Smooth muscle cell (in vitro differentiated cells): ENCODE results near the gene FGA. TPM values are rescaled to one million over a fixed set of nuclear protein-coding genes. Genes with fewer than 3 reads are reported as not detected.

Experiments used
- DNase-seq: peaks from one replicate; lab custom pipeline; 2025; ENCODE audit not compliant: unreplicated experiment; lab: John Stamatoyannopoulos, UW
- H2AFZ ChIP-seq: fragments of 200-600 bp; sonication (generic); 2 replicates; pipeline ENCODE4 v1.6.0; 2016; ENCODE audit warnings: antibody characterized with exemption, low read depth, mild to moderate bottlenecking
- H3F3A ChIP-seq: fragments of 200-600 bp; sonication (generic); 2 replicates; pipeline ENCODE4 v1.6.0; 2017; ENCODE audit warnings: antibody characterized with exemption, low read depth
- H3K27ac ChIP-seq: fragments of 200-600 bp; sonication (generic); 2 replicates; pipeline ENCODE4 v1.5.1; 2016; ENCODE audit warnings: low read depth, mild to moderate bottlenecking
- H3K27me3 ChIP-seq: fragments of 200-600 bp; sonication (generic); 2 replicates; pipeline ENCODE4 v1.6.1; 2016; ENCODE audit warnings: low read depth, mild to moderate bottlenecking
- H3K36me3 ChIP-seq: fragments of 200-600 bp; sonication (generic); 2 replicates; pipeline ENCODE4 v1.5.1; 2016; ENCODE audit warnings: low read depth
- H3K4me1 ChIP-seq: fragments of 200-600 bp; sonication (generic); 2 replicates; pipeline ENCODE4 v1.5.1; 2016; ENCODE audit warnings: low read depth
- H3K4me2 ChIP-seq: fragments of 200-600 bp; sonication (generic); 2 replicates; pipeline ENCODE4 v1.6.0; 2016; ENCODE audit warnings: mild to moderate bottlenecking
- H3K4me3 ChIP-seq: fragments of 200-600 bp; sonication (generic); 2 replicates; pipeline ENCODE4 v1.5.1; 2016; ENCODE audit warnings: mild to moderate bottlenecking
- H3K79me2 ChIP-seq: fragments of 200-600 bp; sonication (generic); 2 replicates; pipeline ENCODE4 v1.6.0; 2016; ENCODE audit warnings: low read depth, mild to moderate bottlenecking
- H3K9ac ChIP-seq: fragments of 200-600 bp; sonication (generic); 2 replicates; pipeline ENCODE4 v1.6.0; 2016; ENCODE audit warnings: low read depth
- H3K9me3 ChIP-seq: fragments of 200-600 bp; sonication (generic); replicated peaks from 2 replicates; pipeline ENCODE4 v1.5.1; 2016; ENCODE audit warnings: low read depth
- H4K20me1 ChIP-seq: fragments of 200-600 bp; sonication (generic); 2 replicates; pipeline ENCODE4 v1.6.0; 2016; ENCODE audit warnings: low read depth
- CTCF ChIP-seq: fragments of 200-600 bp; sonication (generic); IDR thresholded peaks from 2 replicates; pipeline ENCODE4 v1.5.1; 2017; ENCODE audit warnings: borderline replicate concordance, mild to moderate bottlenecking, antibody characterized with exemption; ENCODE audit not compliant: insufficient read depth, poor library complexity, severe bottlenecking
- WGBS: methylation state at CpG from one replicate; pipeline ENCODE4 v1.1.7; 2016; ENCODE audit warnings: low lambda C conversion rate; 5-methylcytosine and 5-hydroxymethylcytosine counted together
- polyA plus RNA-seq: library from polyadenylated mRNA; unstranded; fragments of >200 nt; fragmentation: Nextera tagmentation; extraction: Ambion mirVana; gene quantifications from 2 replicates; pipeline ENCODE4 v1.2.1, GENCODE V29; 2016
- total RNA-seq: library from RNA; depleted of rRNA; stranded (reverse); fragments of >200 nt; gene quantifications from 2 replicates; pipeline ENCODE4 v1.2.3, GENCODE V29; 2014

The FGA gene
- total and polyA plus RNA-seq, 2 experiments from 2014 or later, result 0.04 to 0.21 TPM

- 34% methylated on average over 6 of the region's 6 CpGs for WGBS
These were observed 38.5 kb downstream of the FGA start for GRCh38 chr4:154551872-154552686.

GRCh38 chr4:154549894-154550790, 40.4 kb downstream of the FGA start, which contains the start of gene PLRG1:
Gene PLRG1 (minus strand): TSS chr4:154550400. CDS start chr4:154550308, 92 bp downstream.
- Histone ChIP-seq H3K9me3 (no peaks in the 10 kb centered on the region), H3K27me3 (no peaks in the 10 kb centered on the region), H3K9ac (peak within 1 kb of the TSS; percentile 84), H2AFZ (peak within 1 kb of the TSS; percentile 97), H3K36me3 (peaks cover 24% of the 10 kb centered on the region), H3K27ac (peak within 1 kb of the TSS; percentile 48), H3K4me3 (peak within 1 kb of the TSS; percentile 85), H4K20me1 (peaks cover 11% of the 10 kb centered on the region), H3K4me1 (peaks cover 9% of the 10 kb centered on the region), H3K4me2 (peak within 1 kb of the TSS; percentile 95), H3K79me2 (peaks cover 28% of the 10 kb centered on the region), H3F3A (no peaks in the 10 kb centered on the region)
- 5% methylated on average over 51 of the region's 51 CpGs for WGBS
- peak; percentile 83 for DNase-seq
- TF ChIP-seq CTCF, result no peak

More at GRCh38 chr4:154551872-154552686, 38.5 kb downstream of the FGA start:
- no peak overlapping the region for H3K4me3 ChIP-seq
- peak; percentile 83 for TF ChIP-seq CTCF
- H3K4me1 ChIP-seq, result peaks cover 9% of the 10 kb centered on the region
- peaks cover 11% of the 10 kb centered on the region for H4K20me1 ChIP-seq
- peaks cover 7% of the 10 kb centered on the region for H3K36me3 ChIP-seq
- no peaks in the 10 kb centered on the region for H3K27me3 ChIP-seq
- H3K9me3 ChIP-seq, result no peaks in the 10 kb centered on the region
- no peak overlapping the region for H3K4me2 ChIP-seq
- H3K27ac ChIP-seq, result no peak overlapping the region
- H3K9ac ChIP-seq, result no peak overlapping the region
- H2AFZ ChIP-seq, result peak overlapping the region; percentile 61
- peak; percentile 3 for DNase-seq
- H3F3A ChIP-seq, result no peaks in the 10 kb centered on the region
- H3K79me2 ChIP-seq, result peaks cover 28% of the 10 kb centered on the region

GRCh38 chr4:154545689-154546088, 44.9 kb downstream of the FGA start:
- Histone ChIP-seq H3K4me3 (no peak overlapping the region), H3K27ac (no peak overlapping the region), H2AFZ (no peak overlapping the region), H4K20me1 (peaks cover 14% of the 10 kb centered on the region), H3F3A (no peaks in the 10 kb centered on the region), H3K36me3 (peaks cover 66% of the 10 kb centered on the region), H3K27me3 (no peaks in the 10 kb centered on the region), H3K9ac (no peak overlapping the region), H3K9me3 (no peaks in the 10 kb centered on the region), H3K4me1 (peaks cover 9% of the 10 kb centered on the region), H3K4me2 (no peak overlapping the region), H3K79me2 (peaks cover 28% of the 10 kb centered on the region)
- WGBS, result 88% methylated on average over 4 of the region's 4 CpGs
- DNase-seq, result no peak
- no peak for TF ChIP-seq CTCF
